GM12864 (cell line): ENCODE results near the gene KCNQ1.

Experiments
- DNase-seq: peaks from one replicate; pipeline ENCODE4 v3.0.0-alpha.2; 2011; ENCODE audit warnings: low read depth
- H3K4me3 ChIP-seq: 2 replicates; pipeline ENCODE4 v1.5.1; 2011; ENCODE audit warnings: mild to moderate bottlenecking, low read depth, low read length, control low read depth
- TF ChIP-seq, protein P1 (sequence below): IDR thresholded peaks from 2 replicates; pipeline ENCODE4 v1.5.1; 2011; ENCODE audit warnings: low read depth, mild to moderate bottlenecking, moderate library complexity, low read length, control low read depth, inconsistent platforms; ENCODE audit errors: missing control alignments

KCNQ1 gene

DNA sequence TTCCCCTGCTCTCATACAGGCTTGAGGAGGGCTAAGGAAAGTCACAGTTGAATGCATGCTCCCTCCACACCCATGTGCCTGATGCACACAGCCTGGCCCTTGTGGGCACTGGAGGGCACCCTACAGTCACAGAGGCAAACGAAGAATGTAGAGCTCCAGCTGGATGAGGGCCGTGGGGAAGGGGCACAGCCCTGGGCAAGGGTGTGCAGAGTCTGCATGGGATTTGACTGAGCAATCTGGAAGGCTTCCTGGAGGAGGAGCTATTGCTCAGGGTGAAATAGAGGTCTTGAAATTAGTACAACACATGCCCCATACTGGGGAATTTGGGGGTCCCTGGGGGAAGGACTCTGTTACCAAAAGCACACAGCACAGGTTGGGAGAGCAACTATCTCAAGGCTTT, 64.0 kb downstream of the KCNQ1 start:
- DNase-seq: no peak
- TF ChIP-seq, protein P1, sequence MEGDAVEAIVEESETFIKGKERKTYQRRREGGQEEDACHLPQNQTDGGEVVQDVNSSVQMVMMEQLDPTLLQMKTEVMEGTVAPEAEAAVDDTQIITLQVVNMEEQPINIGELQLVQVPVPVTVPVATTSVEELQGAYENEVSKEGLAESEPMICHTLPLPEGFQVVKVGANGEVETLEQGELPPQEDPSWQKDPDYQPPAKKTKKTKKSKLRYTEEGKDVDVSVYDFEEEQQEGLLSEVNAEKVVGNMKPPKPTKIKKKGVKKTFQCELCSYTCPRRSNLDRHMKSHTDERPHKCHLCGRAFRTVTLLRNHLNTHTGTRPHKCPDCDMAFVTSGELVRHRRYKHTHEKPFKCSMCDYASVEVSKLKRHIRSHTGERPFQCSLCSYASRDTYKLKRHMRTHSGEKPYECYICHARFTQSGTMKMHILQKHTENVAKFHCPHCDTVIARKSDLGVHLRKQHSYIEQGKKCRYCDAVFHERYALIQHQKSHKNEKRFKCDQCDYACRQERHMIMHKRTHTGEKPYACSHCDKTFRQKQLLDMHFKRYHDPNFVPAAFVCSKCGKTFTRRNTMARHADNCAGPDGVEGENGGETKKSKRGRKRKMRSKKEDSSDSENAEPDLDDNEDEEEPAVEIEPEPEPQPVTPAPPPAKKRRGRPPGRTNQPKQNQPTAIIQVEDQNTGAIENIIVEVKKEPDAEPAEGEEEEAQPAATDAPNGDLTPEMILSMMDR: no peak
- H3K4me3 ChIP-seq: no peak overlapping the region

DNA sequence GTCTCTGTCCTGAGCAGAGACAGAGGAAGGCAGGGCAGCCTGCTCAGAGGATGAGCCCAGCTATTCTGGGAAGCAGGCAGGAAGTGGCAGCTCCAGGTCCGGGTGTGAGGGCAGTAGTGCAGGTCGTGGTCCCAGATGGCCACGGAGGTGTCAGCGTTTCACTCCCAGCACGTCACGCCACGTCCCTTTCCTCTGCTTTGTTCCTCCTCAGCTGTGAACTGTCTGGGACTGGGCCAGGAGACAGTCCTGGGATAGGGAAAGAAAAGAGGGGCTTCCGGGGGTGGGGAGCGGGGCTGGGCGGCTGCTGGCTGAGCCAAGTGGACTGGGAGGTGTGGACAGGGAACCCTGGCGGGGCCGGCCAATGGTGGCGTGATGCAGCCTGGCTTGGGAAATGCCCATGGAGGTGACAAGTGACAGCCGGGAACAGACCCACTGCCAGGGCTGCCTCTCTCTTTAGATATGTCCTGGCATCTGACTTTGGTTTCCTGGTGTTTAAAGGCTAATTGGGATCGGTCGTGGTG, 64.7 kb downstream of the KCNQ1 start:
- no peak overlapping the region for H3K4me3 ChIP-seq
- no peak for DNase-seq
- TF ChIP-seq, protein P1: no peak

DNA sequence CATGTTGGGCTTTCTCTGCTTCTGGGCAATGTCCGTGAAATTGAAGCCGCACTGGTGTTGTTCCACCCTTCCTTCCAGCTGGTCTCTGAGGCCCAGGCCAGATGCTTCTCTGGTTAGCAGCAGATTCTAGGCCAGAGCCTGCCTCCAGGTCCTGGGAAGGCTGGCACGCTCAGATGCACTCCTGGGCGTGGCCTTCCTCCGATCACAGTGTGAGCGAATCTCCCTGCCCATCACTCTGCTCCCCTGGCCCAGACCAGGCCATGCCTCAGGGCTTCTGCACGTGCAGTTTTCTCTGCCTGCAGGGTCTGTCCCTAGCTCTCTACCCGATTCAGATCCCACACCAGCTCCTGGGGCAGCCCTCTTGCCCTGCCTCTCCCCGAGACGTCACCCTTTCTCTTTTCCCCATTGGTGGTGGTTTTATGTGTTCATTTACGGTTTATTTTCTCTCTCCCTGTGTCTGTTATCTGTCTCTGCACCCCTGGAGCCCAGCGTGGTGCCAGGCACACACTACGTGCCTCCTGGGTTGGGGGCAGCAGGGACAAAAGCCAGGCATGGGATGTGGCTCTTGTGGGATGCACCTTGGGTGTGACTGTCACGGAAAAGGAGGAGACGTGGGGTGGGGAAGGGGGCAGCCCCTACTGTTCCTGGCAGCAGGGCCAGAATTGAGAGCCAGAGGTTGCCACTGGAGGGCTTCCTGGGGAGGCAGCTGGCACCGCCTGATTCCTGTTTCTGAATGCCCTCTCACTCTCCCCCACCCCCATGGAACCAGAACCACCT, 66.0 kb downstream of the KCNQ1 start:
- TF ChIP-seq, protein P1: no peak
- no peak for DNase-seq
- no peak overlapping the region for H3K4me3 ChIP-seq

DNA sequence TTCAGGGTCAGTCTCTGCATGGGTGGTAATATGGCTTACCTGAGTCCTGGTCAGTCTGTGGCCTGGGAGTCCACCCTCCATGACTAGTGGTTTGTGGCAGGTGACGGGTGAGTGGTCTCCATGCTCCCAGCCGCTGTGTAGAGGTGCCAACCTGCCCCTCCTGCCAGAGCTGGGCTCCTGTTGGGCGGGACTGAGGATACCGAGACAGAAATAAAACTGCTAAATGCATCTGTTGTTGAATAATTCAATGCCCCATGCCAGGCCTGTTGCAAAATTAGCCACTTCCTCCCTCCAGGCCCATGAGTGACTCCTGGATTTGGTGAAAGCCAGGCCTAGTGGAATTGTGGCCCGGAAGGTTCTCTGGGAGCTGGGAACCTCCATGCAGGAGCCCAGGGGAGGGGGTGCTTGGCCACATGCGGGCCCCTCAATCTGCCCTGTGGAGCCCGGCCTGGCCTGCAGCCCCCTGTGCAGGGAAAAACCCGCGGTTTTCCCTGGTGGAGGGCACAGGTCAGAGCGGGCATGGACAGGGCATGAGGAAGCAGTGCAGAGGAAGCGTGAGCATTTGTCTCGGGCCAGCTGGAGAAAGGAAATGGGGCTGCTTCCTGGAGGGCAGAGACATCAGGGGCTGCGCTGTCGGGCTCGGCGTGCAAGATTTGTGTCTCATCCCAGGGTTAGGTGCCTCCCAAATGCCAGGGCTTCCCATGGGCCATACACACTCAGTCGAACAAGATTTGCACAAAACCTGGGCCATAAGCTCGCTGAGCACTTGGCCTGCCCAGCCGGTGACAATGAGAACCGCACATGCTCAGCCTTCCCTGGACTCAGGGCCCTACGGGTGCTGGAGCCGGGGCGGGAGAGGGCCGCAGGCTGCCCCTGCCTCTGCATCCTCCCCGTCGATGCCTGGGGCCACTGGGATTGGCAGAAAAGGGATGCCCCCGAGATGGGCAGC, 66.9 kb downstream of the KCNQ1 start:
- no peak overlapping the region for H3K4me3 ChIP-seq
- TF ChIP-seq, protein P1: no peak
- DNase-seq: no peak

DNA sequence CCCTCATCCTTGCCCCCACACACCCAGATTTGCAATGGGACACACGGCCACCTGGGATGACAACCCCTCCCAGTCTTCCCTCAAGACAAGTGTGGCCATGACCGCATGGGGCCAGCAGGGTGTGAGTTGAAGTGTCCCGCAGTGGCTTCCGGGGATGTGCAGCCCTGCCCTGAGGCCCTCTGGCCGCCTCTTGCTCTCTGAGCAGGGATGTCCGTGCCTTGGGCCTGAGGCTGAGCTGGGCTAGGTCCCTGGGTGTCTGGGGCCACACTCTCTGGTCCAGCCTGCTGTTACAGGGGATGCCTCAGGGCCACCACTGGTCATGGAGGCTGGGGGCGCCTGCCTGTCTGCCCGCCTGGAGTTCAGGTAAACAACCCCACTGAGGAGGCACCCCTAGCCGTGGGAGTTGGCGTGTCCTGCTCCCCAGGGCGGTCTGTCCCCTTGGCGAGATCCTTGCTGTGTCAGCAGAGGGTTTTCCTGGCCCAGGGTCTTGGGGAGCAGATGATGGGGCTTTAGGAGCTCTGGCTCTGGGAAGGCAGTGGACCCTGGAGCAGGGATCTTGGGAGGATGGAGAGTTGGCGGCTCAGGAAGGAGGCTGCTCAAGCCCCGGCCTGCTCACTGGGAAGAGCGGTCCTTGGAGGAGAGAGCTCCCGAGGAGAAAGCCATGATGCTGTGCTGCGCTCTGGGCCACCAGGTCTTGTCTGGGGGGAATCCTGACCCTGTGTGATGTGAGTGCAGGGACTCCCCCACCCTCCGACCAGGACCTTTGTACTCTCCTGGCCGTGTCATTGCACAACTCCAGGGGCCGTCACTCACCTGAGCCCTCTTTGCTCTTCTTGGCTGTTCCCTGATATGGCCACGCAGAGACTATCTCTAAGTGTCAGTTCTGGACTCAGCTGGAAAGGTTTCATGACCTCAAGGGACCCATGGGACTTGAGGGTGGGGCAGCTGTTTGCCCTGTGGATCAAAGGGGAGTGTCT, 67.9 kb downstream of the KCNQ1 start:
- TF ChIP-seq, protein P1: no peak
- H3K4me3 ChIP-seq: no peak overlapping the region
- DNase-seq: no peak

DNA sequence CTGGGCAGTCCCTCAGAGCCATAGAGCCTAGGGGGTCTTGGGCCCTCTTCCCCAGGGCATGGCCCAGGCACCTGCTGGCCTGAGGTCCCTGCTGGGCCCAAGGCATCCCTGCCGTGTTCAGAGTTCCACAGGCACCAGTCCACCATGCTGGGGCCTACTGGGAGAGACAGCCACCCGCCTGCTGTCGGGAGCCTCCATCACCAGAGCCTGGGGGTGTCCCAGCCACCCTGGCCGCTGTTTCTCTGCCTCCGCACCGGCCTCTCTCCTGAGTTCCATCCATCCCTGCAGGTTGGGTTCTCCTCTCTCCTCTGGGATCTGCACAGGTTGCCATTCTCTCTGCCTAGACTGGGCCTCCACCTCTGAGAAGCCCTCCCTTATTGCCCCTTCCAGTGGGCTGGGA, 68.6 kb downstream of the KCNQ1 start:
- TF ChIP-seq, protein P1: no peak
- no peak for DNase-seq
- H3K4me3 ChIP-seq: no peak overlapping the region
